Kidney (tissue), 14 donors: ENCODE results near the gene SLC46A2. TPM values are rescaled to one million over a fixed set of nuclear protein-coding genes. Genes with fewer than 3 reads are reported as not detected.

ENCODE experiments used
- DNase-seq, 5 donors: peaks; one replicate each; pipeline ENCODE4 v3.0.0-alpha.2; 2013 to 2020
- FAIRE-seq: peaks from 2 replicates; lab custom pipeline; 2012; peaks lifted over from hg19 to GRCh38; lab: Jason Lieb, UNC
- H3K27ac ChIP-seq, 2 donors: one replicate each; pipeline ENCODE4 v1.7.0; 2013; ENCODE audit warnings: low read depth in 2 of 2, low read length in 2 of 2, inconsistent platforms in 1 of 2
- H3K27me3 ChIP-seq: one replicate; pipeline ENCODE4 v1.7.1; 2013; ENCODE audit warnings: low read length, inconsistent platforms; ENCODE audit not compliant: control insufficient read depth, insufficient read depth
- H3K36me3 ChIP-seq, 3 donors: one replicate each; pipeline versions ENCODE4 v1.7.0 to v1.7.1; 2013; ENCODE audit warnings: low read length in 3 of 3, control low read depth in 1 of 3, inconsistent platforms in 1 of 3; ENCODE audit not compliant: insufficient read depth in 3 of 3, control insufficient read depth in 2 of 3
- H3K4me1 ChIP-seq, 3 donors: one replicate each; pipeline versions ENCODE4 v1.7.0 to v1.7.1; 2013; ENCODE audit warnings: low read length in 3 of 3, inconsistent platforms in 1 of 3, low read depth in 1 of 3; ENCODE audit not compliant: control insufficient read depth in 2 of 3, insufficient read depth in 2 of 3
- H3K4me3 ChIP-seq, 3 donors: one replicate each; pipeline versions ENCODE4 v1.7.0 to v1.8.1; 2013; ENCODE audit warnings: low read length in 3 of 3, control low read depth in 1 of 3, inconsistent platforms in 1 of 3
- H3K9ac ChIP-seq, 3 donors: one replicate each; pipeline versions ENCODE4 v1.7.0 to v1.7.1; 2013; ENCODE audit warnings: low read length in 3 of 3, control low read depth in 1 of 3, inconsistent platforms in 1 of 3
- H3K9me3 ChIP-seq, 3 donors: one replicate each; pipeline versions ENCODE4 v1.7.0 to v1.7.1; 2013; ENCODE audit warnings: low read length in 3 of 3, control low read depth in 1 of 3, inconsistent platforms in 1 of 3; ENCODE audit not compliant: control insufficient read depth in 2 of 3, insufficient read depth in 1 of 3
- CTCF ChIP-seq: IDR thresholded peaks from 3 replicates; pipeline ENCODE4 v1.5.1; 2012; ENCODE audit warnings: mild to moderate bottlenecking, moderate library complexity, borderline replicate concordance; ENCODE audit not compliant: insufficient read depth; ENCODE audit errors: extremely low read depth
- intact Hi-C: fragments of 100-400 bp; cut with DNase I; formaldehyde crosslinking; loops from one replicate; pipeline ENCODE4 v1.11.1; 2022
- polyA plus RNA-seq: library from polyadenylated mRNA; stranded (reverse); fragments of 350-450 nt; fragmentation: Illumina TruSeq; extraction: RNeasy Lipid Tissue Mini Kit (QIAGEN cat#74804); gene quantifications from one replicate; pipeline ENCODE4 v1.2.3, GENCODE V29; 2014; ENCODE audit warnings: low read depth, low replicate concordance; ENCODE audit not compliant: insufficient read depth
- total RNA-seq: library from RNA; stranded (reverse); fragmentation: NEBNext Ultra II Directional; extraction: Animal tissue kit (Norgen Biotek cat#: 25700); gene quantifications from one replicate; pipeline ENCODE4 v1.2.1, GENCODE V29; 2021
- donor health status: control.
- donor health status: control.
- donor health status: control.
- donor health status: control.
- donor health status: control.
- donor health status: DM: yes; HTN: yes; CAD: no.
- donor health status: Normal renal cell carcinoma (clear cell type).

SLC46A2 gene
- total and polyA plus RNA-seq, 2 donors from 2014 or later, result 0.66 TPM; not detected in 1

- Histone ChIP-seq H3K4me3 (no peak overlapping the region), H3K36me3 (peaks cover 0 to 11% (median 6%) of the 10 kb centered on the region in 3 donors), H3K9ac (no peak overlapping the region), H3K4me1 (no peaks in the 10 kb centered on the region), H3K27me3 (no peaks in the 10 kb centered on the region), H3K9me3 (no peaks in the 10 kb centered on the region), H3K27ac (no peak overlapping the region)
- no peak for DNase-seq
- no peak for FAIRE-seq
- TF ChIP-seq CTCF, result no peak
- intact Hi-C loops, result no loop called here
These were observed 43.9 kb downstream of the SLC46A2 start for GRCh38 chr9:112846528-112847488.

- peak; percentile 3 for FAIRE-seq
- peak; percentile 79 to 88 (median 83) for DNase-seq
- intact Hi-C loops, result no loop called here
- Histone ChIP-seq H3K9me3 (no peaks in the 10 kb centered on the region), H3K36me3 (peaks cover 0 to 4% (median under 1%) of the 10 kb centered on the region in 3 donors), H3K27me3 (no peaks in the 10 kb centered on the region), H3K9ac (no peak overlapping the region), H3K4me3 (no peak overlapping the region), H3K4me1 (no peaks in the 10 kb centered on the region), H3K27ac (no peak overlapping the region)
- peak; percentile 96 for TF ChIP-seq CTCF
These were observed 45.7 kb downstream of the SLC46A2 start for GRCh38 chr9:112844771-112845542.

GRCh38 chr9:112842555-112842954 lies 48.1 kb downstream of the SLC46A2 start:
- no peak for TF ChIP-seq CTCF
- intact Hi-C loops, result no loop called here
- H3K4me3 ChIP-seq, result no peak overlapping the region

More at GRCh38 chr9:112842555-112842954, 48.1 kb downstream of the SLC46A2 start:
- no peaks in the 10 kb centered on the region for H3K4me1 ChIP-seq
- H3K9ac ChIP-seq, result no peak overlapping the region
- DNase-seq (no peak), FAIRE-seq (no peak)
- no peak overlapping the region for H3K27ac ChIP-seq
- no peaks in the 10 kb centered on the region for H3K9me3 ChIP-seq
- peaks cover 0 to 13% (median 13%) of the 10 kb centered on the region in 3 donors for H3K36me3 ChIP-seq
- no peaks in the 10 kb centered on the region for H3K27me3 ChIP-seq
